Measurements from ENCODE around the gene MMP17. TPM values are rescaled to one million over a fixed set of nuclear protein-coding genes. Genes with fewer than 3 reads are reported as not detected.
"Not testable (repeated sequence)": the region's sequence is repeated elsewhere in the genome, so short reads cannot be mapped to it uniquely, and the experiment has no call there.

The MMP17 gene
- polyA plus RNA-seq, 1 donor from 2014 or later = 79.0 TPM

GRCh38 chr12:131873293-131873692, 45.1 kb downstream of the MMP17 start:
- Histone ChIP-seq H3K9ac (ENCODE audit: low read length) (no peak overlapping the region), H3K79me2 (replicated peaks; ENCODE audit: insufficient read depth, low read length) (no peaks in the 10 kb centered on the region), H3K9me3 (ENCODE audit: low read length) (no peaks in the 10 kb centered on the region), H3K9me2 (ENCODE audit: insufficient read depth, low read length) (no peaks in the 10 kb centered on the region), H3K4me2 (ENCODE audit: low read length) (no peak overlapping the region), H2AFZ (ENCODE audit: low read depth, low read length) (no peak overlapping the region), H4K20me1 (ENCODE audit: insufficient read depth) (no peaks in the 10 kb centered on the region), H3F3A (ENCODE audit: insufficient read depth, low read length, poor library complexity, severe bottlenecking) (no peaks in the 10 kb centered on the region), H3K27me3 (ENCODE audit: insufficient read depth, low read depth, low read length) (no peaks in the 10 kb centered on the region), H3K27ac (ENCODE audit: low read length) (no peak overlapping the region), H3K4me3 (ENCODE audit: low read length) (no peak overlapping the region), H3K36me3 (ENCODE audit: insufficient read depth, low read length) (no peaks in the 10 kb centered on the region)
- TF ChIP-seq CTCF (IDR thresholded peaks at IDR 0.05; ENCODE audit: poor library complexity, severe bottlenecking) = no peak
- TF ChIP-seq SMC3 (conservative IDR thresholded peaks at IDR 0.05; ENCODE audit: poor library complexity) = no peak
- no peak for TF ChIP-seq RAD21 (conservative IDR thresholded peaks at IDR 0.05)
- no peak for TF ChIP-seq MXI1 (conservative IDR thresholded peaks at IDR 0.05; ENCODE audit: poor library complexity, severe bottlenecking)
- TF ChIP-seq TAF1 (IDR thresholded peaks at IDR 0.05; ENCODE audit: low read depth) = no peak
- TF ChIP-seq EP300 (conservative IDR thresholded peaks at IDR 0.05; ENCODE audit: poor library complexity, severe bottlenecking) = no peak
- no peak for TF ChIP-seq EZH2 (IDR thresholded peaks at IDR 0.05; ENCODE audit: borderline replicate concordance, insufficient read depth, low read length, poor library complexity, severe bottlenecking)
- TF ChIP-seq REST (IDR thresholded peaks at IDR 0.05; ENCODE audit: borderline replicate concordance) = no peak
- TF ChIP-seq POLR2AphosphoS5 (IDR thresholded peaks at IDR 0.05) = no peak

GRCh38 chr12:131874972-131875371, 46.8 kb downstream of the MMP17 start:
- not testable (repeated sequence) for H3K9me2 ChIP-seq (ENCODE audit: insufficient read depth, low read length); H3K9ac ChIP-seq (ENCODE audit: low read length); H3K4me3 ChIP-seq (ENCODE audit: low read length); H3K27me3 ChIP-seq (ENCODE audit: insufficient read depth, low read depth, low read length); H3K79me2 ChIP-seq (replicated peaks; ENCODE audit: insufficient read depth, low read length); H4K20me1 ChIP-seq (ENCODE audit: insufficient read depth); H3K4me2 ChIP-seq (ENCODE audit: low read length); H3F3A ChIP-seq (ENCODE audit: insufficient read depth, low read length, poor library complexity, severe bottlenecking); H3K27ac ChIP-seq (ENCODE audit: low read length); H3K36me3 ChIP-seq (ENCODE audit: insufficient read depth, low read length); H2AFZ ChIP-seq (ENCODE audit: low read depth, low read length); H3K9me3 ChIP-seq (ENCODE audit: low read length)

GRCh38 chr12:131877216-131877615, 49.0 kb downstream of the MMP17 start:
- not testable (repeated sequence) for H3K9ac ChIP-seq (ENCODE audit: low read length); H3K79me2 ChIP-seq (replicated peaks; ENCODE audit: insufficient read depth, low read length); H3K4me3 ChIP-seq (ENCODE audit: low read length); H3K9me2 ChIP-seq (ENCODE audit: insufficient read depth, low read length); H4K20me1 ChIP-seq (ENCODE audit: insufficient read depth); H3K9me3 ChIP-seq (ENCODE audit: low read length); H3K27me3 ChIP-seq (ENCODE audit: insufficient read depth, low read depth, low read length); H3F3A ChIP-seq (ENCODE audit: insufficient read depth, low read length, poor library complexity, severe bottlenecking); H3K36me3 ChIP-seq (ENCODE audit: insufficient read depth, low read length); H3K27ac ChIP-seq (ENCODE audit: low read length); H2AFZ ChIP-seq (ENCODE audit: low read depth, low read length); H3K4me2 ChIP-seq (ENCODE audit: low read length)

GRCh38 chr12:131878436-131878835, 50.2 kb downstream of the MMP17 start:
- H3K27ac ChIP-seq (ENCODE audit: low read length); H3K9me3 ChIP-seq (ENCODE audit: low read length): not testable (repeated sequence)

More at GRCh38 chr12:131878436-131878835, 50.2 kb downstream of the MMP17 start:
- H3K9me2 ChIP-seq (ENCODE audit: insufficient read depth, low read length); H2AFZ ChIP-seq (ENCODE audit: low read depth, low read length); H3K36me3 ChIP-seq (ENCODE audit: insufficient read depth, low read length); H3K79me2 ChIP-seq (replicated peaks; ENCODE audit: insufficient read depth, low read length); H3F3A ChIP-seq (ENCODE audit: insufficient read depth, low read length, poor library complexity, severe bottlenecking); H3K27me3 ChIP-seq (ENCODE audit: insufficient read depth, low read depth, low read length); H3K4me2 ChIP-seq (ENCODE audit: low read length); H3K9ac ChIP-seq (ENCODE audit: low read length); H3K4me3 ChIP-seq (ENCODE audit: low read length); H4K20me1 ChIP-seq (ENCODE audit: insufficient read depth): not testable (repeated sequence)

Measured in neural cell (in vitro differentiated cells).